EH (cell line): Measurements from ENCODE around the gene TIAM2.
A peak's percentile ranks its signal among the peaks of the same experiment; 100 is the strongest.

ENCODE experiments used
- DNase-seq: peaks from one replicate; pipeline ENCODE4 v3.0.0-alpha.2; 2015; ENCODE audit warnings: low read depth

The TIAM2 gene

GRCh38 chr6:155130161-155130853 is 135.2 kb downstream of the TIAM2 start:
- DNase-seq = no peak

GRCh38 chr6:155132617-155133016 is 137.5 kb downstream of the TIAM2 start:
- DNase-seq = no peak

GRCh38 chr6:155141002-155141401 is 145.9 kb downstream of the TIAM2 start:
- no peak for DNase-seq

GRCh38 chr6:155141512-155141911 is 146.4 kb downstream of the TIAM2 start:
- no peak for DNase-seq

GRCh38 chr6:155142168-155143028 is 147.3 kb downstream of the TIAM2 start:
- DNase-seq = peak; percentile 59

GRCh38 chr6:155143029-155143577 is 148.0 kb downstream of the TIAM2 start:
- peak; percentile 42 for DNase-seq

- DNase-seq = no peak
Measured at GRCh38 chr6:155143578-155144106, 148.5 kb downstream of the TIAM2 start.

- DNase-seq = no peak
Measured at GRCh38 chr6:155146205-155146604, 151.1 kb downstream of the TIAM2 start.

- DNase-seq = no peak
Measured at GRCh38 chr6:155147958-155148663, 153.0 kb downstream of the TIAM2 start.

GRCh38 chr6:155150967-155151671 is 156.0 kb downstream of the TIAM2 start:
- no peak for DNase-seq

GRCh38 chr6:155152211-155153076 is 157.3 kb downstream of the TIAM2 start:
- DNase-seq = no peak

GRCh38 chr6:155154158-155154830 is 159.2 kb downstream of the TIAM2 start:
- DNase-seq = peak; percentile 91

GRCh38 chr6:155155787-155156447 is 160.8 kb downstream of the TIAM2 start:
- DNase-seq = peak; percentile 43

- no peak for DNase-seq
Measured at GRCh38 chr6:155157101-155157500, 162.0 kb downstream of the TIAM2 start.

GRCh38 chr6:155158030-155158843 is 163.1 kb downstream of the TIAM2 start:
- DNase-seq = peak; percentile 77

- DNase-seq = peak; percentile 39
Measured at GRCh38 chr6:155162682-155163081, 167.6 kb downstream of the TIAM2 start.

- DNase-seq = no peak
Measured at GRCh38 chr6:155163601-155164000, 168.5 kb downstream of the TIAM2 start.

- DNase-seq = no peak
Measured at GRCh38 chr6:155165029-155165710, 170.1 kb downstream of the TIAM2 start.
